ENCODE measurements around the gene TOLLIP. TPM values are rescaled to one million over a fixed set of nuclear protein-coding genes. Genes with fewer than 3 reads are reported as not detected.

TOLLIP gene
- total RNA-seq, 2 experiments from 2014 or later = 33.9 to 36.8 TPM

DNA sequence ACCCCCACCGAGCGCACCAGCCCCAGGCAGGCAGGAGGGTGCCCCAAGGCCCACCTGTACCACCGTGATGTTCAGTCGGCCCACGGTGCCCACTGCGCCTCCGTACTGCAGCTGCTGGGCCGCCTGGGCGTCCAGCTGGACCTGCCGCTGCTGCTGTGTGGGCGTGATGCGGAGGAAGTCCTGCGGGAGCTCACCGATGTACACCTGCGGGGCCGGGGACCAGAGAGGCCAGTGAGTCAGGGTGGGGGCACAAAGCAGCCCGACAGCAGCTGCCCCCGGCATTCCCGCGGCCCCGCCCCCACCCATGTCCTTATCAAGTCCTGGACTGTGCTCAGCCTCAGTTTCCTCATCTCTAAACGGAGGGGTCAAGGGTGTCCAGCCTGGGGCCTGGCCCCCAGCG, 13.8 kb downstream of the TOLLIP start:
- Mint-ChIP-seq H3K4me1 (no peaks in the 10 kb centered on the region), H3K9me3 (no peaks in the 10 kb centered on the region)

GRCh38 chr11:1295086-1295485, 14.3 kb downstream of the TOLLIP start:
- POLR2A ChIA-PET = no interaction called here
- Mint-ChIP-seq H3K27ac (no peak overlapping the region), H3K36me3 (ENCODE audit: low read depth) (peaks cover 7% of the 10 kb centered on the region), H3K4me1 (no peaks in the 10 kb centered on the region), H3K27me3 (no peaks in the 10 kb centered on the region), H3K9me3 (no peaks in the 10 kb centered on the region), H3K4me3 (no peak overlapping the region)
- CTCF ChIA-PET = no interaction called here
- no peak for DNase-seq

More for the DNA sequence above, 13.8 kb downstream of the TOLLIP start:
- ChIA-PET POLR2A (no interaction called here), CTCF (no interaction called here)
- H3K36me3 Mint-ChIP-seq (ENCODE audit: low read depth) = peaks cover 7% of the 10 kb centered on the region
- no peak overlapping the region for H3K27ac Mint-ChIP-seq
- H3K27me3 Mint-ChIP-seq = no peaks in the 10 kb centered on the region
- DNase-seq = no peak
- no peak overlapping the region for H3K4me3 Mint-ChIP-seq

DNA sequence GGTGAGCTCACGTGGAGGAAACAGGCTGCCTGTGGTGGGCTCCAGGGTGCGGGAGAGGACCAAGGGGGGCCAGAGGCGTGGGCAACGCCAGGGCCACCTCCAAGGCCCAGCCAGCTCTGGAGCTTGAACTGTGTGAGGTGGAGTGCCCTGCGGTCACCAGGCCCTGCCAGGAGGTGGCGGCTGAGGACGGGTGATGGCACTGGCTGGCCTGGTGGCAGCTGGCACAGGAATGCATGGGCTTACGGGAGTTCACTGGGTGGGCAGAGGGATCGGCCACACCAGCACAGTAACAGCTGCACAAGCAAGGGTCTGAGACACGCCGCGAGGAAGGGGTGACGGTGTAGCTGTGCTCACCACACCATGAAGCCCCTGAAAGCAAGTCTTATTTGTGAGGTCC, 15.8 kb downstream of the TOLLIP start:
- Mint-ChIP-seq H3K36me3 (ENCODE audit: low read depth) (peaks cover 16% of the 10 kb centered on the region), H3K9me3 (no peaks in the 10 kb centered on the region), H3K27ac (no peak overlapping the region), H3K4me1 (no peaks in the 10 kb centered on the region), H3K4me3 (no peak overlapping the region), H3K27me3 (no peaks in the 10 kb centered on the region)
- DNase-seq = no peak
- CTCF ChIA-PET = no interaction called here
- POLR2A ChIA-PET = no interaction called here

DNA sequence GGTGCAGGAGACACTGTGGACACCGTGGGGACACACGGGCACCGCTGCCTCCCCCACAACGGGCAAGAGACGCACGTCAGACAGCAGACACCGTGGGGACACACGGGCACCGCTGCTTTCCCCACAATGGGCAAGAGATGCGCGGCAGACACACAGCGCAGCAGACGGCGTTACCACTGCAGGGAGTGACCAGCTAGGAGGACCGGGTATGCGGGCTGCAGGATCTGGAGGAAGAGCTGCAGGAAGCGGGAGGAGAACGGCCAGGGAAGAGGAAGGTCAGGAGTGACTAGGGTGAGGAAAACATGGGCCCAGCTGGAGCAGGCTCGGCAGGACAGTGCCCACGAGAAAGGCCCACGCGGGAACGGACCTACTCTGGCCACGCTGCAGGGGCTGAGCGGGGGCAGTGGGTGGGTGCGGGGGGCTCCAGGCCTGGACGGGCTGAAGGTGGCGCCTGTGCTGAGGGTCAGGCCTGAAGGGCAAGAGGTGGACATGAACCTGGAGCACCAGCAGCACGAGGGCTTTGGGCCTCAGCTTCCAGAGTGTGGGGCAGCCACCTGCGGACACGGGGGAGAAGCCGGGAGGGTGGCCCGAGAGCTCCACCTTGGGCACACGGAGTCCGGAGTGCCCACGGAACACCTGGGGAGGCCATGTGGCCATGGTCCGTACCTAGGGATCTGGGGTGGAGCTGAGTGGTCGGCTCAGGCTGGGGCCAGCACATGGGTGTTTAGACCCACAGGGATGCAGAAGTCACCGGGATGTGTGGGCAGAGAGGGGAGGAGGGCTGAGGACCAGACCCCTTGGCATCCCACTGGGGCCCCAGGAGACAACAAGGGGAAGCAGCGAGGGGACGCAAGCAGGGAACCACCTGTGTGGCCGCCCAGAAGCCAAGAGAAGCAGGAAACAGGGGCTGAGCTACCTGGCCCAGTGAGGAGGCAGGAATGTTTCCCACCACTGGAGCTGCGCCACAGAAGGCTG, 16.5 kb downstream of the TOLLIP start:
- Mint-ChIP-seq H3K36me3 (ENCODE audit: low read depth) (peaks cover 20% of the 10 kb centered on the region), H3K27me3 (no peaks in the 10 kb centered on the region), H3K4me3 (no peak overlapping the region), H3K27ac (no peak overlapping the region), H3K9me3 (no peaks in the 10 kb centered on the region), H3K4me1 (no peaks in the 10 kb centered on the region)
- DNase-seq = no peak
- POLR2A ChIA-PET = no interaction called here
- CTCF ChIA-PET = no interaction called here

DNA sequence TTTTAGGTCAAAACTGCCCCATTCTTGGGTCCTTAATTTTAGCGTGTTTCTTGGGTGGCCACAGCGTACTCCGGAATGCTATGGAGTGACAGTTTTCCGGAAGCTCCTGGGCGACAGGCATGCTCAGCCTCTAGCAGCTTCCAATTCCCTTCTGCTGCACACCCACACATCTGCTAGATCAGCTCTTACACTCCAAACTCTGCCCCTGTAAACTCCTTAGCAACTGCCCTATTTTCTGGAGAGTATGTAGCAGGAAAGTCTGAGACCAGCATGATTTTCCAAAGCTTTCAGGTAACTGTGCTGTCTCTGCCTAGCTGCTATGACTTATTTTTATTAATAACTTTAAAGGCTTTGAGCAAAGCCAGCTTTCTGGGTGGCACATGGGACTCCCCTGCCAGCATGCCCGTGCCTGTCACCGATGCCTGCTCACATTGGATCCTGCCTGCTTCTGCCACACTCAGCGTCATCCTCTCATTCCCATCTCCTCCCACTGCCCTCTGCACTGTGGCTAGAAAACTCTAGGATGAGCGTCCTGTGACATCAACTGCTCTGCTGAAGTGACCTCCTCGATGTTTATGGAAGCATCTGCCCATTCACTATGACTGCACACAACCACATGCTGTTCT, 17.3 kb downstream of the TOLLIP start:
- Mint-ChIP-seq H3K36me3 (ENCODE audit: low read depth) (peaks cover 20% of the 10 kb centered on the region), H3K27me3 (no peaks in the 10 kb centered on the region), H3K4me1 (no peaks in the 10 kb centered on the region), H3K9me3 (no peaks in the 10 kb centered on the region), H3K27ac (no peak overlapping the region), H3K4me3 (no peak overlapping the region)
- ChIA-PET POLR2A (no interaction called here), CTCF (no interaction called here)
- DNase-seq = no peak

DNA sequence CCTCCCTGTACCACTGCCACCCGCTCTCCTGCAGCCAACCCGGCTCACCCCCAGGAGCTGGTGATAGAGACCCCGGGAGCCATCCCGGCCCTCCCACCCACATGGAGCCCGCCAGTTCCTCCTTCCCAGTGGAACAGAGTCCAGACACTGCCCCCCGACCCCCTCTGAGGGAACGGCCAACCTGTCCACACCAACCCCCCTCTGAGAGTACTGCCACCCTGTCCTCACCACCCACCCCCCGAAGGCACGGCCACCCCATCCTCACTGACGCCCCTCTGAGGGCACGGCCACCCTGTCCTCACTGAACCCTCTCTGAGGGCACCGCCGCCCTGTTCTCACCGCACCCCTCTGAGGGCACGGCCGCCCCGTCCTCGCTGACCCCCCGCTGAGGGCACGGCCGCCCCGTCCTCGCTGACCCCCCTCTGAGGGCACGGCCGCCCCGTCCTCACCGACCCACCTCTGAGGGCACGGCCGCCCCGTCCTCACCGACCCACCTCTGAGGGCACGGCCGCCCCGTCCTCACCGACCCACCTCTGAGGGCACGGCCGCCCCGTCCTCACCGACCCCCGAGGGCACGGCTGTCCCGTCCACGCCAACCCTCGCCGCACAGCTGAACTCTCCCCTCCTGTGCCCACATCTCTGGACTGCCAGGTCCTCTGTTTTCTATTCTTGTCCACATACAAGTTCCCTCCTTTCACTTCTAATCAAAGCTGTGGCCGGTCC, 18.0 kb downstream of the TOLLIP start:
- Mint-ChIP-seq H3K36me3 (ENCODE audit: low read depth) (peaks cover 26% of the 10 kb centered on the region), H3K27ac (no peak overlapping the region), H3K4me3 (no peak overlapping the region), H3K9me3 (no peaks in the 10 kb centered on the region), H3K27me3 (no peaks in the 10 kb centered on the region), H3K4me1 (no peaks in the 10 kb centered on the region)
- DNase-seq = no peak
- CTCF ChIA-PET = no interaction called here
- POLR2A ChIA-PET = no interaction called here

DNA sequence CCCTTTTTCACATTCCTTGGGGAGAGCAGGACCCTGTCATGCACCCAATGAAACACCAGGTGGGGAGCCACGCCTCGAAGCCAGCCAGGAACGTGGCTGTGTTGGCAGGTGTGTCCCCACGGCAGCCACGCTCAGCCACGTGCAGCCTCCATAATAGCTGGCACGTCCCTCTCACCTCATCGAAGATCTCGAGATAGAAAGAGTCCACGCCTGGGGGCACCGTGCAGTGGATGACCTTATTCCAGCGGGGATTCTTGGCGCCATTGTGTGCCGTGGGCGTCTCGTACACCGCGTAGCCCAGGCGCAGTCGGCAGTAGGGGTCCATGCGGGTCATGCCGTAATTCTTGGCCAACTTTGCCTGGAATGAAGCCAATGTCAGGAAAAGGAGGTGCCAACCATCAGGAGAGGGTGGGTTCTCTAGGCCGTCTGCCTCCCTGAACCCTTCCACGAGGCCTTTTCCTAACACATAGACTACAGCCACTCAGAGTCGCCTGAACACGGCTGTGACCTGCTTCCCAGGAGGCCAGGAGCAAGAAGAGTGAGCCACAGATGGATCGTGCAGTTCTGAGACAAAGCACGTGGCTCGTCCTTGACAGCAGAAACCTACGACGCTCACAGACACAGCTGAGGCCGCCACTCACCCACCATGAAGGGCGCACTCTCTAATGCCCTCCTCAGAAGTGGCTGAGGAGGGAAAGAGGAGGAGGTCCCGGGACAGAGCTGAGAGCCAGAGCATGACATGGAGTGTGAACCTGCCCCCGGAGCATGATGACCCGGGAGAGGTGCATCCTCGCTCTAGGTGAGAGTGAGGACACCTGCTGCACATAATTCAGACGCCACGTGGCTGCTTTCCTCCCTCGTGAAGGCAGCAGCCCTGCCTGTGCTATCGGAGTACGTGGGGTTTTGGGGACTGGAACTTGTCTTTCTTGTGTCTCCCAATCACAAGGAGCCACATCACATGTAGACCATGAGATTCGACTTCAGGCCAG, 19.1 kb downstream of the TOLLIP start:
- H3K27ac Mint-ChIP-seq = no peak overlapping the region
- ChIA-PET POLR2A (no interaction called here), CTCF (no interaction called here)
- no peaks in the 10 kb centered on the region for H3K9me3 Mint-ChIP-seq
- H3K36me3 Mint-ChIP-seq (ENCODE audit: low read depth) = peaks cover 28% of the 10 kb centered on the region
- DNase-seq = no peak
- H3K4me3 Mint-ChIP-seq = no peak overlapping the region
- H3K27me3 Mint-ChIP-seq = no peaks in the 10 kb centered on the region
- H3K4me1 Mint-ChIP-seq = no peaks in the 10 kb centered on the region

- Mint-ChIP-seq H3K27me3 (no peaks in the 10 kb centered on the region), H3K4me1 (no peaks in the 10 kb centered on the region), H3K27ac (no peak overlapping the region), H3K36me3 (ENCODE audit: low read depth) (peaks cover 28% of the 10 kb centered on the region), H3K9me3 (no peaks in the 10 kb centered on the region), H3K4me3 (no peak overlapping the region)
- POLR2A ChIA-PET = no interaction called here
- no peak for DNase-seq
- CTCF ChIA-PET = no interaction called here
Observed at GRCh38 chr11:1289211-1289935, 20.1 kb downstream of the TOLLIP start.

DNA sequence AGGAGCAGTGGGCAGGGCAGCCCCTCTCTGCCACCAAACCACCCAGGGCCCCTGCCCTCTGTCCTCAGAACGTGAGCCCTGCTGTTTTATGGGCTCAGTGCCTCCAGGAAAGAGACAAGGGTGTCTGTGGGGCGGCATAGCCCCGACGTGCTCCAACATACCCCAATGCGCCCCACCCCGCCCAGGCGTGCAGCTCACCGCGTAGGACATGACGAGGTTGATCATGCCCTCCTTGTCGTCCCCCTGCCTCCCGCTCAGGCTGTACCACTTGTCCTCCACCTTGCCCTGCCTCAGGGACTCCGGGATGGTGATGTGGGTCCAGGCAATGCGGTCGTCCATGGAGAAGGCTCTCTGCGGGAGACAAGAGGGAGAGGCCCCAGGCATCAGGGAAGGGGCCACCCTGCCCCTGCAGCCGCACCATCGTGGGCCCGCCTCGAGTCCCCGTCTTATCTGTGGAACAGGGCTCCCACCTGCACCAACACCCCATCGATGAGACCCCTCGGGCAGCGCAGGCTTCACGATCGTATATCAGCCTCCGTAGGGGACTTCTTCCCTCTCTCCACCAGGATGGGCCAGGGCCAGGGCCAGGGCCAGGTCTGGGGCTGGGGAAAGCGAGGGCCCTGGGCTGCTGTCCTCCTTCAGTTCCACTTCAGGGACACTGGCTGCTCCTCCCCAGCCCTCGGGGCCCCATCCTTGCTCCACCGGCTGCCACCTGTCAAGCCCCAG, 20.8 kb downstream of the TOLLIP start:
- DNase-seq = no peak
- H3K36me3 Mint-ChIP-seq (ENCODE audit: low read depth) = peaks cover 28% of the 10 kb centered on the region
- H3K9me3 Mint-ChIP-seq = no peaks in the 10 kb centered on the region
- H3K27ac Mint-ChIP-seq = no peak overlapping the region
- ChIA-PET CTCF (no interaction called here), POLR2A (no interaction called here)
- no peaks in the 10 kb centered on the region for H3K27me3 Mint-ChIP-seq
- no peak overlapping the region for H3K4me3 Mint-ChIP-seq
- H3K4me1 Mint-ChIP-seq = no peaks in the 10 kb centered on the region

- H3K4me3 Mint-ChIP-seq = no peak overlapping the region
- CTCF ChIA-PET = no interaction called here
- H3K27me3 Mint-ChIP-seq = no peaks in the 10 kb centered on the region
Observed at GRCh38 chr11:1287928-1288327, 21.5 kb downstream of the TOLLIP start.

DNA sequence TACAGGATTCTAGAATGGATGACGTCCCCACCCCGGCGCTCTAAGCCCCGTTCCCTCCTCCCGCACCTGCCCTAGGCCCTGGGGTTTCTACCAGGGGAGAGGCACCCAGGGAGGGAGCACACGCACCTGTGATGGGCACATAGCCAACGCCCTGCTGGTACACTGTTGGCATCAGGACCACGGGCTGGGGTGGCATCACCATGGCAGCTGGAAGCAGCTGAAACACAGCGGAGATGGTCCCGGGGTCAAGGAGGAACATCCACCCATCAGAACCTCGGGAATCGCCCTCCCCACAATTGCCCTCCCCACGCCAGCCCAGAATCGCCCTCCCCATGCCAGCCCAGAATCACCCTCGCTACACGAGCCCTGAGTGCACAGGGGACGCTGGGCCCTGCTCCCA, 23.6 kb downstream of the TOLLIP start:
- no peak overlapping the region for H3K4me3 Mint-ChIP-seq
- peaks cover 20% of the 10 kb centered on the region for H3K36me3 Mint-ChIP-seq (ENCODE audit: low read depth)
- no peaks in the 10 kb centered on the region for H3K27me3 Mint-ChIP-seq
- H3K4me1 Mint-ChIP-seq = no peaks in the 10 kb centered on the region
- H3K27ac Mint-ChIP-seq = no peak overlapping the region
- ChIA-PET CTCF (no interaction called here), POLR2A (no interaction called here)
- H3K9me3 Mint-ChIP-seq = no peaks in the 10 kb centered on the region
- DNase-seq = no peak

More at GRCh38 chr11:1287928-1288327, 21.5 kb downstream of the TOLLIP start:
- Mint-ChIP-seq H3K36me3 (ENCODE audit: low read depth) (peaks cover 28% of the 10 kb centered on the region), H3K4me1 (no peaks in the 10 kb centered on the region), H3K27ac (no peak overlapping the region), H3K9me3 (no peaks in the 10 kb centered on the region)
- DNase-seq = no peak
- POLR2A ChIA-PET = no interaction called here

DNA sequence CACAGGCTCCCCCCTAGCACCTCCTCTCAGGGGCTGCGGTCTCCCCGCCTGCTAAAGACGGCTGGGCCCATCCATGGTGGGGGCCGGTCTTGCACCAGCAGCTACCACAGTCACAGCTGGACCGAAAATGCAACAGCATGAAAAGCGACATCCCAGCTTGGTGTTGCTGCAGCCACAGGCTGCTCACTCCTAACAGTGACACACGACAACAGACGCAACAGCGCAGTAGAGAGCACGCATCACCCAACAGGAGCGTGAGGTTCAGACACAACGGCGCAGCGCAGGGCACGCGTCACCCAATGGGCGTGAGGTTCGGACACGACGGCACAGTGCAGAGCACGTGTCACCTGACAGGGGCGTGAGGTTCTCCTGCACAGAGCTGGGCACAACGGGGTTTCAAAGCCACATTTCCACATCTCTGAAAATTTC, 24.1 kb downstream of the TOLLIP start:
- Mint-ChIP-seq H3K36me3 (ENCODE audit: low read depth) (peaks cover 20% of the 10 kb centered on the region), H3K4me1 (no peaks in the 10 kb centered on the region), H3K9me3 (no peaks in the 10 kb centered on the region), H3K27me3 (no peaks in the 10 kb centered on the region), H3K4me3 (no peak overlapping the region), H3K27ac (no peak overlapping the region)
- ChIA-PET POLR2A (no interaction called here), CTCF (no interaction called here)
- no peak for DNase-seq

All from activated CD4-positive, alpha-beta memory T cell treated with anti-CD3 and anti-CD28 coated beads, Interleukin-2, amount 10 ng/mL, durations not matched to agents 7 days and 5 days (primary cell).